WERI-Rb-1 (cell line): Measurements from ENCODE around the gene RALGPS1.

ENCODE experiments used
- DNase-seq: peaks from one replicate; pipeline ENCODE4 v3.0.0-alpha.2; 2020
- H3K27ac ChIP-seq: fragments of 250-450 bp; sonication (Bioruptor Pico); 2 replicates; pipeline ENCODE4 v1.5.1; 2020; ENCODE audit warnings: mild to moderate bottlenecking, moderate library complexity
- H3K27me3 ChIP-seq: fragments of 250-450 bp; sonication (Bioruptor Pico); 2 replicates; pipeline ENCODE4 v1.5.1; 2021; ENCODE audit warnings: mild to moderate bottlenecking, low read depth, moderate library complexity; ENCODE audit not compliant: insufficient read depth, severe bottlenecking
- H3K36me3 ChIP-seq: fragments of 250-450 bp; sonication (Bioruptor Pico); 2 replicates; pipeline ENCODE4 v1.5.1; 2020; ENCODE audit warnings: mild to moderate bottlenecking, moderate library complexity
- H3K4me3 ChIP-seq: 2 replicates; pipeline ENCODE4 v1.5.1; 2011; ENCODE audit warnings: low read depth, mild to moderate bottlenecking, control low read depth, low read length
- H3K9me3 ChIP-seq: fragments of 250-450 bp; sonication (Bioruptor Pico); 2 replicates; pipeline ENCODE4 v1.5.1; 2021; ENCODE audit warnings: mild to moderate bottlenecking, moderate library complexity; ENCODE audit not compliant: severe bottlenecking
- TF ChIP-seq, protein P1 (sequence below): IDR thresholded peaks from 2 replicates; pipeline ENCODE4 v1.5.1; 2011; ENCODE audit warnings: low read depth, mild to moderate bottlenecking, control low read depth, inconsistent platforms, low read length

The RALGPS1 gene

DNA sequence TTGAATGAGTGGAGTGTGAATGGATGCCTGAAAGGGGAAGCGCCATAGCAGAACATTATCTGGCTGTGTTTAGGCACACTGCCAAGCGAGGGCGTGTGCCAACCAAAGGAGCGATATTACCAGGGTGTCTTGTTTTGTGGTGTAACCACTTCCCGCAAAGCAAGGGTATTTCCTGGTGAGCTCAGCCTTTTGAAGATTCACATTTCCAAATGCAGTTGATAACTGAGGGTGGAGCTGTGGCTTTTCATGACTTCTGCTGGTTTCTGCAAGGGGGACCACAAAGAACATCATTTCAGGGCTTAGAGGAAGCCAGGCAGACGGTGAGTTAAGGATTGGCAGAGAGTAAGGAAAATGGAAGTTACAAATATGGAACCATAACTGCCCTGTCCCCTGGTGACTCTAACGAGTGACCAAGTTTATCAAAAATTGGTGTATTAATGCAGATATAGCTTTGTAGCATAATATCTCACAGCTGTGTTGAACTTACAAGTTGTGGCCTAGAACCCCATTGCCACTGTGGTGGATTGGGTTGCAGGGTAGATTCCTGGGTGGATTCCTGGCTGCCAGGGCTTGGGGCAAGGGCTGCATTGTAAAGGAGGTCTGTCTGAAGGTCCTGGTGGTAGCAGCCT is 71.4 kb downstream of the RALGPS1 start:
- H3K4me3 ChIP-seq, result no peak overlapping the region
- no peak overlapping the region for H3K27ac ChIP-seq
- peaks cover 5% of the 10 kb centered on the region for H3K9me3 ChIP-seq
- H3K36me3 ChIP-seq, result no peaks in the 10 kb centered on the region; the same call in 1 of the 2 replicates
- DNase-seq, result no peak
- TF ChIP-seq, protein P1, sequence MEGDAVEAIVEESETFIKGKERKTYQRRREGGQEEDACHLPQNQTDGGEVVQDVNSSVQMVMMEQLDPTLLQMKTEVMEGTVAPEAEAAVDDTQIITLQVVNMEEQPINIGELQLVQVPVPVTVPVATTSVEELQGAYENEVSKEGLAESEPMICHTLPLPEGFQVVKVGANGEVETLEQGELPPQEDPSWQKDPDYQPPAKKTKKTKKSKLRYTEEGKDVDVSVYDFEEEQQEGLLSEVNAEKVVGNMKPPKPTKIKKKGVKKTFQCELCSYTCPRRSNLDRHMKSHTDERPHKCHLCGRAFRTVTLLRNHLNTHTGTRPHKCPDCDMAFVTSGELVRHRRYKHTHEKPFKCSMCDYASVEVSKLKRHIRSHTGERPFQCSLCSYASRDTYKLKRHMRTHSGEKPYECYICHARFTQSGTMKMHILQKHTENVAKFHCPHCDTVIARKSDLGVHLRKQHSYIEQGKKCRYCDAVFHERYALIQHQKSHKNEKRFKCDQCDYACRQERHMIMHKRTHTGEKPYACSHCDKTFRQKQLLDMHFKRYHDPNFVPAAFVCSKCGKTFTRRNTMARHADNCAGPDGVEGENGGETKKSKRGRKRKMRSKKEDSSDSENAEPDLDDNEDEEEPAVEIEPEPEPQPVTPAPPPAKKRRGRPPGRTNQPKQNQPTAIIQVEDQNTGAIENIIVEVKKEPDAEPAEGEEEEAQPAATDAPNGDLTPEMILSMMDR, result no peak
- no peaks in the 10 kb centered on the region for H3K27me3 ChIP-seq

DNA sequence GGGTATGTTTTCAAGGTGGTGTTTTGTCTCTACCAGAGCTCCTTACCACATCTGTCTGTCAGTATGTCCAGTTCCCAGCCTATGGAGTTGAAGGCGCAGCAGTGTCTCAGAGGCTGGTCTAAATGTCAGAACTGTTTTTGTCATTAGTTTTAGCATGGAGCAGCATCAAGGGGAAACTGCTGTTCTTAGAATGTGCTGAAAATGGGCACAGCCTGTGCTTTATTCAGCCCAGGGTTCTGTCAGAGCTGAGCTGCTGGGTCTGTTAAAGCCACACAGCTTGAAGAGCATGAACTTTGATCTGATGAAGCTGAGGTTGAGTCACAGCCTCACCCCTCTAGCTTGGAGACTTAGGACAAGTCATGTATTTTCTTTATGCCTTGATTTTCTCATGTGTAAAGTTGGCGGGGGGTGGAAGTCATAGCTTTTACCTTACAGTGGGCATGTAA is 71.9 kb downstream of the RALGPS1 start:
- TF ChIP-seq, protein P1, result no peak
- Histone ChIP-seq H3K9me3 (peaks cover 4% of the 10 kb centered on the region), H3K27ac (no peak overlapping the region), H3K4me3 (no peak overlapping the region), H3K27me3 (no peaks in the 10 kb centered on the region), H3K36me3 (peaks cover 1% of the 10 kb centered on the region)
- no peak for DNase-seq

DNA sequence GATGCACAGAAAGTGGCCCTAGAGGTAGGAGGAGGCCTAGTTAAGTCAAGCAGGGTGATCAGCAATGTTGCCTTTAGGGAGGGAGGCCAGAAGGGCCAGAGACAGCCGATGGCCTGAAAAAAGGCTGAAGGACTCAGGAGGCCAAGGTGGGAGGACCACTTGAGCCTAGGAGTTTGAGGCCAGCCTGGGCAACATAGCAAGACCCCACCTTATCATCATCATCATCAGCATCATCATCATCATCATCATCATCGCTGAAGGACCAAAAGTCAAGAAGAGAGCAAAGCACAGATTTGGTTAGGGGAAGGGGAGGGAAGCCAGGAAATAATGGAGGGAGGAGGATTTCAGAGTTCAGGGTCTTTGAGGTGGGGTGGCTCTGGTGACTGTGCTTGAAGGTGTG is 74.3 kb downstream of the RALGPS1 start:
- no peak overlapping the region for H3K27ac ChIP-seq
- H3K36me3 ChIP-seq, result peaks cover 11% of the 10 kb centered on the region
- H3K4me3 ChIP-seq, result no peak overlapping the region
- DNase-seq, result no peak
- TF ChIP-seq, protein P1, result no peak
- H3K9me3 ChIP-seq, result peaks cover 15% of the 10 kb centered on the region
- no peaks in the 10 kb centered on the region for H3K27me3 ChIP-seq

DNA sequence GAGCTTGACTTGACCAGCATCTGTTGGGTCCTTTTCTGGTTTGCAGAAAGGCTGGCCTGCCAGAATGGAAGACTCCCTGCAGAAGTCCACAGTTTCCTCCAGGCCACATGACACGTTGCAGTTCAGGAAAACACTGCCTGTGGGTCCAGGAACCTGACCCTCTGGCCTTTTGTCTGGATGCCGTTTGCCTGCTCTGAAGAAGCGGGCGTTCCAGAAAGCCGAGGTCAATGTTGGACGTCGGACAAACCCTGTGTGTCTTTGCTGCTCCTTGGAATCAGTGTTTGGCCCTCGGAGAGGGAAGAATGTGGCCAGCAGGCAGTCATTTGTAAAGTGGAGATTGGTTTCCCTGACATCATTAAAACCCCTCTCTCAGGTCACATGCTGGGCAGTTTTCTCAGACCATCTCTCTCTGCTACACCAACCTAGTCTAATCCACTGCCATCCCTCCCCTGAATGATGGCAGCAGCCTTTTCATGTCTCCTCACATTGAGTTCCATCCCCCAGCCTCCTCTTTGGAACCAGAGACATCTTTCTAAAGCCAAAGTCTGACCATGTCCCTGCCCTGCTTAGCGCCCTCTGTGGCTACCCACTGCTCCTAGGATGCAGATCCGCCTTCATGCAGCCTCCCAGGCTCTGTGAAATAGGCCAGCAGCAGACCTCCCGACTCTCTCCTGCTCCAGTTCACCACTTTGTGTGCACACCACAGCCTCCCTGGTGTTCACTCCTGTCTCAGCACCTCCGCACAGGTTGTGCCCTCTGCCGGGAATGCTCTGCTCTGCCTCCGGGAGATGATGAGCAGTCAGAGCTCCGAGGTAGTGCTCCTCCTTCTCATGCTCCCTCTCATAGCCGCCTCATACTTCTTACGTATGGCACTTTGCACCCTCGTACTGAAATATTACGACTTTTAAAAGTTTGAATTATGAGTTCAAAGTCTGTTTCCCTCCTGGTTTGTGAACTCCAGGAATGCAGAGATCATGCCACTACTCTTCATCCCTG is 75.6 kb downstream of the RALGPS1 start:
- no peak for DNase-seq
- H3K27ac ChIP-seq, result no peak overlapping the region
- TF ChIP-seq, protein P1, result no peak
- H3K4me3 ChIP-seq, result no peak overlapping the region
- H3K9me3 ChIP-seq, result peaks cover 15% of the 10 kb centered on the region
- no peaks in the 10 kb centered on the region for H3K27me3 ChIP-seq
- peaks cover 11% of the 10 kb centered on the region for H3K36me3 ChIP-seq

DNA sequence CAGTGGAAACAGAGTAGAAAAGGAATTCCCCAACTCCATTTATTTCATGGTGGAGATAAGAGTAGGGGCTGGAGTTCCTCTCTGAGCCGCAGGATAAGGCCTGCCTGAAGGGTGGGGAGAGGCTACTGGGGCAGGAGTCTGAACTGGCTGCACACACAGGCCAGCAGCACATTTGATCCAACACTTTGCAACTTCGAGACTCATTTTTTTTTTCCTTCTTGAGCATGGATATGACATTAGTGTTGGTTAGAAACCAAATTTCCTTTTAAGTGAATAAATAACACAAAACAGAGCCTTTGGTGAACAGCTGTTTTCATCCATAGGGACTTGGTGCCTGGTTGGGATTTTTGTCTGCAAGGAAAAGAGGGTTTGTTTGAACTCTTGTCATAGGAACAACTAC is 76.6 kb downstream of the RALGPS1 start:
- TF ChIP-seq, protein P1, result no peak
- DNase-seq, result no peak
- Histone ChIP-seq H3K36me3 (peaks cover 11% of the 10 kb centered on the region; the same call in 1 of the 2 replicates), H3K4me3 (no peak overlapping the region), H3K27me3 (no peaks in the 10 kb centered on the region), H3K27ac (no peak overlapping the region), H3K9me3 (peaks cover 15% of the 10 kb centered on the region)
